ENCODE measurements around the gene NDUFAF2. TPM values are rescaled to one million over a fixed set of nuclear protein-coding genes. Genes with fewer than 3 reads are reported as not detected.
A peak's percentile ranks its signal among the peaks of the same experiment; 100 is the strongest.

NDUFAF2 gene
- total RNA-seq, 1 donor from 2014 or later = 18.1 TPM

DNA sequence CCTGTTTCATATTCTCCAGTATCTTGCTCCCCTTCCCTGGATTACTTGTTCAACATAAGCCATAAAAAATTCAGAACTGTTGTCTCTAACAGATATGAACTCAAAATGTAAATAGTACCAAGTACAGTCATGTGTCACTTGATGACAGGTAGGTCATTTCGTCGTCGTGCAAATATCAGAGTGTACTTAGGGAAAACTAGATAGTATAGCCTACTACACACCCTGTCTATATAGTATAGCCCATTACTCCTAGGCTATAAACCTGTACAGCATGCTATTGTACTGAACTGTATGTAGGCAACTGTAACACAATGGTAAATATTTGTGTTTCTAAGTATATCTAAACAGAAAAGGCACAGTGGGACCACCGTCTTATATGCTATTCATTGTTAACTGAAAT is 178.1 kb downstream of the NDUFAF2 start:
- DNase-seq = no peak

DNA sequence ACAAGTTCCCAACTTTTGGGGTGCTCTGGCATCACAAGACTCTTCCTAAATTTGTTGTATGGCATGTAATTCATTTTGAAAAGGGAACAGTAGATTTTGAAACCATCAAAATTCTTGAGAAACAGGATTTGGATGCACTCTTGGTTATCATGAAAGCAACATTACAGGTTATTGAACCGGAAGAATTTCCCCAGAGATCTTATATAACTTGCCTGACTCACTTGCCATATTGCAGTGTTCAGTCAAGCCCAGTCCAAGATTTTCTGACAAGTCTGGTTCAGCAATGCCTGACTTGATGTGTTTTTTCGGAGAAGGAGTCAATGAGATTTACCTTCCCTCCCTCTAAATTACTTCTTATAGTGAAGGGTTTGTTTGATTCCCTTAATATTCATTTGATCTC is 185.3 kb downstream of the NDUFAF2 start:
- DNase-seq = no peak

DNA sequence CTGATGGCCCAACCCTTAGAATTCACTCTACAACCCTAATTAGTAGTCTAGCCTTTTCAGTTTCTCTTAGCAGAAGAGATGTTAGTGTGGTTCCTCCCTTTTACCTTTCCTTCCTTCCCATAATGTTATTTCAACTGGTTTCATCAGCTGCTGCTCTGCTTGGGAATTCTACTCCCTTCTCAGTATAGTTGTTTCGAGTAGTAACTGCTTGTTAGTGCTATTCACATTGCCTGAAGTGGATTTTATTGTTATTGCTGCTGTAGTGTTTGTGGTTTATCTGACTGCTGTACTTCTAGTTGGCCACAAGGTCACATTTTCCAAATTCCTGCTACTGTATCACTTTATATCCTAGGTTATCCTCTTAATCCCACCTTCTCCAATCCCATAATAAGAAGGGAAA is 187.6 kb downstream of the NDUFAF2 start:
- no peak for DNase-seq

DNA sequence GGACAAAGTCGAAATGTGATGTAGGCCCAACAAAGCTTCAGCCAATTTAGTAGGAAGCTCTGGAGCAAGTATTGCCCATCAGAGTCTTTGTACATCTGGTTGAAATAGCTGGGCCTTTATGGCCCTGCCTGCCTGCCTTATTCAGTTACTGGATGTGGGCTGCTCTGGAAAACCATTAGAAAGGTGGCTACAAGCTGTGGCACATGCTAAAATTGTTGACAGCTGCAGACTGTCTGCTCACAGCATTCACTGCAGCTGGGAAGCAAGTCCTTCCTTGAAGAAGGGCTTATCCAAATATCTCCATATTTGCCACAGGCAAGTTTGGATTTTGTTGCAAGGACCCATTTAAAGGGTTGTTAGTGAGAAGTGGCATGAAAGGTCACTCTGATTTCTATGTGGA is 192.8 kb downstream of the NDUFAF2 start:
- peak; percentile 6 for DNase-seq

DNA sequence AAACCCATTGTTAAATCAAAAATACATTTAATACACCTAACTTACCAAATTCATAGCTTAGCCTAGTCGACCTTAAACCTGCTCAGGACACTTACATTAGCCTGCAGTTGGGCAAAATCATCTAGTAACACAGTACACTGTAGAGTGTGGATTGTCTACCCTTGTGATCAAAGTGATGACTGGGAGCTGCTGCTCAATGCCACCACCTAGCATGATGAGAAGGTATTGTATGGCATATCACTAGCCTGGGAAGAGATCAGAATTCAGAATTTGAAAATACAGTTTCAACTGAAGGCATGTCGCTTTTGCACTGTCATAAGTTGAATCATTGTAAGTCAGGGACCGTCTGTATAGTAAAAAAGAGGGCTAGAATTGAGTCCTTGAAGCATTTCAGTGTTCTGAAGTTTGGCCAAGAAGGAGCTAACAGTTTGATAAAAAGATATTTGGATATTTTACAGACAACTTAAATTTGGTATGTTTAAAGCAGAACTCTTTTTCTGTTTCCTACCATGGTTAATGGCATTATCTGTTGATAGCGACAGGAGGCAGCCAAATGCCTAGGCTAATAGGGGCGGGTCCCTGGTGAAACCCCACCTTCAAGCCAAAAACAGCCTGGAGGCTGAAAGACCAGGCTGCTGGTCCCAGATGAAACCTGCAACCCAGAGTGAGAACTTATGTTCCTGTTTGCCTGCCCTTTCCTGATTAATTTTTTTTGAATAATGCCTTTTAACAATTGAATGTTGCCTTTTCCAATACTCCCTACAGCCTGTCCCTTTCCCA is 194.3 kb downstream of the NDUFAF2 start:
- DNase-seq = no peak

DNA sequence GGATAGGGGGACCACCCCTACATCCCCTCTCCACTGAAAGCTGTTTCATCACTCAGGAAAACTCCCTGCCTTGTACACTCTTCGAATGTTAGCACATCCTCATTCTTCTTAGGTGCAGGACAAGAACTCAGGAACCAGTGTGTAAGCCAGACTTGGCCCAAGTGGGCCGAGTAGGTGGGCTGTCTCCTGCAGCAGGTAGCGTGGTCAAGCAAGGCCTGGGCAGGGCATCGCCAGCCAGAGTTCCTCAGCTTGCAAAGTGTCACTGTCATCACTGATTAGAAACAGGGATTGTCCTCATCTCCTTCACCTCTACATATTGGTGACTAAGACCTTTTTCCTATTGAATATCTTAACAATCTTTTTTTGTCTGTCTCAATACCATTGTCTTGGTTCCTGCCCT is 194.9 kb downstream of the NDUFAF2 start:
- no peak for DNase-seq

DNA sequence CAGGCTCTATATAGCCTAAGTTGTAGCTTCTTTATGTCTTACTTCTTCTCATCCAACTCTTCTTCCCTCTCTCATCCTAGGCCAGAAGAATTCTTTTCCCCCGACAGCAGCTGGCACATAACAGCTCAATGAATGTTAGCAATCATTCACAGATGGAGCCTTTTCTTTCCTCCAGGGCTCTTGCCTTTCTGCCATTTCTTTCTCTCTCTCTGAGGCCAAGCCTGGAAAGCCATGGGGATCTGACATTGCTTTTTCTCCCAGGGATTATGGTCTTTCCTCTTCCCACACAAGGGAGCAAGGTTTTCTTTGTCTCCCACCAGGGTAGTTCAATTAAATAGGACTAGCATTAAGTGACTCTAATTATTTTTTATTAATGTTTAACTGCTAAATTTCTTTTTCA is 196.8 kb downstream of the NDUFAF2 start:
- DNase-seq = no peak

DNA sequence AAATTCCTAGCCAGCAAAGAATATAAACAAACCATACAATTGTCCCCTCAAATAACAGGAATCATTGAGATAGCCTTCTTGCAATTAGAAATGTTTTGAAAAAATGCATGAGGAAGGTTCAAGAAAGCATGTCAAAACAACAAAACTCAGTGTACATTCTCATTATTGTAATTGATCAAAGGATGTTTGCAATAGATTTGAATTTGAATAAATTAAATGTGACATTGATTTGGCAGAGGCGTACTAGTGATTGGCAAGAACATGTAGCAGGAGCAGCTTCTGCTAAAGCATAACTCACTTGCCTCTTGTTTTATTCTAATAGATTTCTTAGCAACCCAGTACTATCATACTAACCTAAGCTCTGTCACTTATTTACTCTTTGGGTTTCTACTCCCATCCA is 197.4 kb downstream of the NDUFAF2 start:
- DNase-seq = no peak

DNA sequence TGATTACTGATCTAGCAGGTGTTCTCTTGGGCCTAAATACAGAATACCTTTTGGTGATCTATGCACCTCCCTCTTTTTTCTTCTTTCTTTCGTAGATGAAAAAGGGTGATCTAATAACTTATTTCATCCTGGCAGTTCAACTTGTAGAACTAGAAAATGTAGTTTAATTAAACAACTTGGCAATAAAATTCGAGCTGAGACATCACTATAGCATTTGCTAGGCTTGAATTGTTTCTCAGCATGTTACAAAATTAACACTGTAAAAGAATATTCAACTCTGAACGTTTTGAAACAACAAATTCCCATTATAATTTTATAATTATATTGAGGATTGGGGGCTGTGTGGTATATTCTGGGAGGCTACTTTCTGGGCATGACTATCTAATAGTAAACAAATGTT is 197.8 kb downstream of the NDUFAF2 start:
- DNase-seq = no peak

DNA sequence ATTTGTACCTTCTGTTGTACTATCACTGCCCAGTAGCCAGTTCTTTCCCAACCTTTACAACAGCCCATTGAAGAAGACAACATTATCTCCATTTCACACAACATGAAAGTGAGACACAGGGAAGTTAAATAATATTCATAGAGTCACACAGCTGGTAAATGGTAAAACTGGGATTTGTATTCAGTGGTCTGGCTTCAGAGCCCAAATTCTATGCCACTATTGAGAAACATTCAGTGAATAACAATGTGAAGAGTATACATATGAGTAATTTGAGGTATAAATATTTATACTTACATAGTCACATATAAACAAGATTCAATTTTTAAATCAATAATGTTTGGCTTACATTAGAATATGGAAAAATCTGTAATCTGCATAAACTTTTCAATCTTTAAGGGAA is 203.5 kb downstream of the NDUFAF2 start:
- DNase-seq = no peak

DNA sequence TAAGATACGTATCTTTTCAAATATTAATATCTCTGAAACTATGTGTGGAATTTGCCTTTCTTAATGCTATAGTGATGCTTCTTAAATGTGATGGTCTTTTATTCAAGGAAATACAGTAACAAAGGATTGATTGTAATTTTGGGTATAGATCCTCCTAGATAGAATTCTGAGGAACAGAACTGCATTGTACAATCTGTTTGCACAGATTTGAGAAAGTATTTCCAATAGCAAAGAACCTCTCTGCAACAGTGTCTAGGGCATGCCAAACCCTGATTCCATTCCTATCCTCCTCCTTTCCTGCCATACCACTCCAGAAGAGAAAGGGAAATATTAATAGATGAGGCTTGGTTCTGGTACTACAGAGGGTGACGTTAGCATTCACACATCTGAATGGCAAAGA is 206.9 kb downstream of the NDUFAF2 start:
- DNase-seq = no peak

DNA sequence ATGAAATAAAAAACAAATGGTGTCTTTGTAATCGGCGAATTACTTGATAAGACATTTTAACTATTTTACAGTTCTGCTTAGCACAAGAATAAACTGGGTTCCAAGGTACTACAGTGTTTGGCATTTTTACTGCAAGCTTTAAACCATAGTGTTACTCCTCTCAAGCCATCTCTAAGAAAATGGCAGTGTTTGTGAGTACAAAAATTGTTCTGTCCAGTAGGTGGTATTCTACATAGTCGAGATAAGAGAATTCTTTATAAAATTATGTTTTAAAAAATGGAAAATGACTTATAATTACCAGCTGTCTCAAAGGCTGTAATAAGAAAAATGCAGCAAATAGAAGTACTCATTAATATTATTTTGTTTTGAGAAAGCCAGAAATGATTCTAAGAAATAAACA is 214.1 kb downstream of the NDUFAF2 start:
- DNase-seq = no peak

DNA sequence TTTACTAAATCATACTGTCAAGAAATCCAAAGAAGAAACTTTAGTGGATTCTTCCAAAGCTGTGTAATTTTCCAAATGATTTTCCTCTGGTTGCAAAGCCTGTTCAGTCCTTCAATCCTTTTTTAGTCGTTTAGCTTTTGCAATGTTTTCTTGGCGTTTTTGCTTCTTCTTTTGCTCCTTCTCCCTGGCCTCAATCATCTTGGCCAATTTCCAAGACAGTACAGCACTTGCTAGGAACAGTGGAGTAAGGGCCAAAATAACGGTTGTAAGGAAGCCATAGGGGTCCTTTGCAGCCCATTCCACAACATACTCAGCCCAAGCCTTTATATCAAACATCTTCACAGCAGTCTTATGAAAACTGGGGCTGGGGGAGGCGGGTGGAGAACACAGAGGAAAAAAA is 214.8 kb downstream of the NDUFAF2 start:
- no peak for DNase-seq

DNA sequence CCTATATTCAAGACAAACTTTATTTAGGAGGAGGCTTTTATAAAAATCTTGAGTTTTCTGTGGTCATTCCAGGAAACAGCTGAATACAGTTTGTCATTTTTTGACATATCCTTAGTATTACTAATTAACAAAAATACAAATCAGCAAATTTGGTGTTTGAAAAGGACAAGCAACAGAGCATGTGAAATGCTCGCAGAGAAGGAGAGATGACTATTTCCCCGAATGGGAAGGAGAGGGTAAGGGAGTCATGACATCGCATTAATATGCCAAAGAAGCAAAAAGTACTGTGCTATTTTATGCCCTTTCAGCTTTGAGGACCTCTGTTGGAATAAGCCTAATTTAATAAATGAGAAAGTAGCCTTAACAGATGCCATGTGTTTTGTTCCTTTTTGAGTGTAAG is 215.5 kb downstream of the NDUFAF2 start:
- no peak for DNase-seq

DNA sequence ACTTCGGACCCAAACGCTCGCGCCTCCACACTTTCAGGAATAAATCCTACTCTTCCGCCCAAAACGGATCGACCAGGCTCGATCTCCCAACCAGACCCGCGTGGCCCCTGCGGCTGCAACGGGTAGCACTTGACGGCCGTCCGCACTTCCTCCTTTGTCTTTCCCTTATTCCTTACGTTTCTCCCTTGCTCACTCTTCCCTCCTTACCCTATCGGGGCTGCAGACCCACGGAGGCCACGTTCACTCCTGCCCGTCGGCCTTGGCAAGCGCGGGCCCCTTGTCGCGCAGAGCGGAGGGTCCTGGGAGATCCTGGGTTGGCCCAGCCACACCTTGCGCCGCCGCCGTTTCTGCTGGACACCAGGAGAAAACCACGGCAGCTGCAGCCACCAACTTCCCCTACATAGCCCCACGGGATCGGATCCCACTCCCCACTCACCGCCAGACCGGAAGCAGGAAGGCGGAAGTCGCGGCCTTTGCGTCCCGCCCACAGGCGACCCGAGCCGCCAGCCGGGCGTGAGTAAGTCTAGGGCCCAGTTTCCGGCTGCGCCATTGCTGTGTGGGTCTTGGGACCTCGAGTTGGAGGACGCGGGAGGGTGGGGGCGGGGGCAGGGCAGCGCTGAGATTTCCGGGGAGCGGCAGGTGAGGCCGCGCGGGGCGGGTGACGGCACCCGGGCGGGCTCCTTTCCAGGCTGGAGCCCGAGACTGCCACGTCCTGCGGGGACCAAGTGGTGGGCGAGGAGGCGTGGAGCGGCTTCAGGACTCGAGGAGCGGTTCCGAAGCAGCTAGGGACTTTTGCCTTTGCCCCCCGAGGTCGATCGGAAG is 217.2 kb downstream of the NDUFAF2 start, which contains the start of gene SMIM15:
Gene SMIM15 (minus strand): TSS at position 459 of the 822 bp plus-strand sequence. CDS start 2,297 bp downstream, outside the sequence.
- peak; percentile 95 for DNase-seq

DNA sequence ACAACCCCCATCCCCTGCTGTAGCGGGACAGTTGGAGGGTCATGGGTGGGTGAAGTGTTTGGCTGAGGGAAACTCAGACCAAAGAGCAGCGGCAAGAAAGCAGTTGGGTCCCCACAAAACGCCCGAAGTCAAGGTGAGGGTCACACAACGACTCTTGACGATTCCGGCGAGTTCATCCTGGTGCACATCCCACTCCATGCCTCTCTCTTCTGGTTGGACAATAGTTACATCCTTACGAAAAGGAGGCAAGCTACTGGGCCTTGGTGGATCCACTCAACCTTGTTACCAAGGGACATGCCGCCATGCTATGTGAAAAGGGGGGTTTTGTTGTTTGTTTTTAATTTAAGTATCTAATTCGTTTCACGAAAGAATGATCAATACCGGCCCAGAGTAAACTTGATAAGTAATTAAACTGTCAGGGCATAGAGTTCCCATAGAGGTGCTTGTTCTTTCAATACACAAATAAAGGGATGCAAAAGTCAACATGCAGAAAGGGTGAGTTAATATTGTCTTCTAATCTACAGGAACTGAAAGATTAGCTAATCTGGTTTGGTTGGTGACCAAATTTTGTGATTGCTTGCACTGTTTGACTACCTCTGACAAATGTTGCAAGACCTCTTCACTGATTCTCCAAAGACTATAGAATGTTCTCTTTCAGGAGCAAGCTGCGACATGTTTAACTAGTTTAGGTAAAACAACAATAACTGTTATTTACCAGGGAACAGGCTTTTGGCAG is 218.0 kb downstream of the NDUFAF2 start:
- no peak for DNase-seq

DNA sequence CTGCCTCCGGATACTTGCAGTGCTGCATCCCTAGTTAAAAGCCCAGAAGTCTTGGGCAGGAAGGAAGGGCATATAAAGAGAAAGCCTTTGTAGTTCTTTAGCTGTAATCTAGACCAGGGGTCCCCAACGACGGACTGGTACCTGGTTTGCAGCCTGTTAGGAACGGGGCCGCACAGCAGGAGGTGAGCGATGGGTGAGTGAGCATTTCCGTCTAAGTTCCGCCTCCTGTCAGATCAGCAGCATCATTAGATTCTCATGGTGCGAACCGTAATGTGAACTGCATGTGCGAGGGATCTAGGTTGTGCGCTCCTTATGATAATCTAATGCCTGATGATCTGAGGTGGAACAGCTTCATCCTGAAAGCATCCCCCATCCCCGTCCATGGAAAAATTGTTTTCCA is 218.9 kb downstream of the NDUFAF2 start:
- DNase-seq = no peak

DNA sequence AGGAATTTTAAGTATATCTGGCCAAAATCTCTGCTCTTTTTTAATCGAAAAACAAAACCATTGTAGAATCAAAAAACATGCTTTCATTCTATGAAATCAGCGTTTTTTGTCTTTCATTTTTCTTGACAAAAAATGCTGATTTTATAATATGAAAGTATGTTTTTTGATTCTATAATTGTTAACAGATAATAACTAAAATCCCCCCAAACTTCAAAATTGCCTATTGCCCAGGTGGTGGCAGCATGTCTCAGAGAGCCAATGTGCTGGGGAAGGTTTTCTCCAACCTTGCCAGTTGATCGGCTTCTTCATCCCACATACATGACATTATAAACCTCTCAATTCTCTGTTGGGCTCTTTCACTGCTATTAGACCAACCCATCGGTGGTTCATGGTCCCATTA is 222.4 kb downstream of the NDUFAF2 start:
- peak; percentile 44 for DNase-seq

DNA sequence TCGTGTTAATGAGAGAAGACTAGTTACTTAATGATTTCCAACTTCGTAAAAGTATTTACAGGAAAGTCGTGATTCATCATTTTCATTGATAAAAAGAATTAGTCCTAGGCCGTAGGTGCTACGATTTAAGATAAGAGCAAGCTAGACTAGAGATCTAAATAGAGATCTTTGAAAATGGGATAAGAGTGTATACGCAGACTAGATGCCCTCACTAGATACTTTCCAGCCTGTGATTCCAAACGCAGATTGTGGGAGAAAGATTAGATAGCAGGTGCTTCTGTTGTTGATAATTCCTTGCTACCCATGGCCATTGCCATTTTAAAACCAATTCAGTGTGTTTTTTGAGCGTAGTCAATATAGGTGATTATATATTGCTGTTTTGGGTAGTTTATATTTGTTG is 223.9 kb downstream of the NDUFAF2 start:
- no peak for DNase-seq

DNA sequence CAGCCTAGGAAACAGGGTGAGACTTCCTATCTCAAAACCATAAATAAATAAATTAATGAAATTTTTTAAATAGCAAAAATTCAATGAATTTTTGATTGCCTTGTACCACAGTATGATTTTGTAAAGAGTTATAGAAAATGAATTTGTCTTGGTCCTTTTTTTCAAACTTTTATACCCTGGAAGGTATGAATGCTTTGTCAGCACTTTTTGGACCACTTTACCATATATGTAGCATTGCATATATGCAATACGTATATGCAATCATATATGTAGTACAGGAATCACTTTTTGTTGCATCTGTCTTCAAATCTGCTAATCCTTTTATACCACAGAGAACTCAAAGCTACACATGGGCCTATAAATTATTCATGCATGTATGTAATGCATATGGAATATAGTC is 226.5 kb downstream of the NDUFAF2 start:
- DNase-seq = no peak

DNA sequence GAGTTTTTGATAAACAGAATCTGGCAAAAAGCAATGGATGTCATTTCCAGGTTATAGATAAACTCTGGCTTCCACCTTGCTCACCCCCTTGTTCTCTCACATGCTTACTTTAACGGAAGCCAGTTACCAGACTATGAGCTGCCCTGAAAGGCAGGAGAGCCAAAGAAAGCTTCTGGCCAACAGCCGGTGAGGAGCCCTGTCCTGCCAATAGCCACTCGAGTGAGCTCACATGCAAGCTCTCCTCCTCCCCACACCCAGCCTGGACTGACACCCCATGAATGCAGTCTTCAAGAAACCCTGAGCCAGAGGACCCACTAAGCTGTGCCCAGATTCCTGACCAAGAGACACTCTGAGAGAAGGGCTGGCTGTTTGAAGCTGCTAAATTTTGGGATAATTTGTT is 231.6 kb downstream of the NDUFAF2 start:
- DNase-seq = no peak

DNA sequence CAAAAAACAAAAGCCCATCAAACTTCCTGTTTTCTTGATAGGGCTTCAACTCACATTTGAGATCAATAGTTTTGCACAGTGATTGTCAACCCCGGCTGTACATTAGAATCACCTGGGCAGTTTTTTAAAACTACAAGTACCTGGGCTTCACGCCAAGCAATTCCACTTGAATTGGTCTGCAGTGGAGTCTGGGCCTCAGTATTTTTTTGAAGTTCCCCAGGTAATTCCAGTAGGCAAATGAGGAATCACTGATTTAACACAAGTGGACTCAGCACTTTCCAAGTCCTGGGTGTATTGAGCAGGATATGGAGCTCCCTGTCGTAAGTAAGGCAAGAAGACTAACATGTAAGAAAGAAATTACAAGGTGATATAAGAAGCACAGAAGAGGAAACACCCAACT is 232.1 kb downstream of the NDUFAF2 start:
- DNase-seq = no peak

DNA sequence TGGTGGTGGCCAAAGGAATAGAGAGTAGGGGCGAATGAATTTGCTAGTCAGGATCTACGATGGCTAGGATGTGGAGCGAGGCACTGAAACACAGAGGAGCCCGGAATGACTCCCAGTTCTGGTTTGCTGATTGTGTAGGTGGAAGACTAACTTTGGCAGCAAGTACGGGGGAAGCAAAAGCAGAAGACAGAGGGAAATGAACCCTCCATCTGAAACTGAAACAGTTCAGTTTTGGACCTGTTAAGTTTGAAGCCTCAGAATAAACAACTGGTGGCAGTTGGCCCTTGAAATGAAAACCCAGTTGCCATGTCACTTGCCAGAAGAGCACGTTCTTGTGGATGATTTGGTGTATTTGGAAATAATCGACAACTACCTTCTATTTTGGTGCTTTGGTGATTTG is 232.7 kb downstream of the NDUFAF2 start:
- no peak for DNase-seq

Data from tongue (tissue), 2 donors.